Measurements from ENCODE around the gene ABCA3. TPM values are rescaled to one million over a fixed set of nuclear protein-coding genes. Genes with fewer than 3 reads are reported as not detected.

ABCA3 gene
- total RNA-seq, 1 donor from 2014 or later, result 32.1 TPM

- peaks cover 3% of the 10 kb centered on the region for H3K27me3 ChIP-seq (ENCODE audit: control insufficient read depth, insufficient read depth, low read length)
Observed at GRCh38 chr16:2362218-2362617, 21.7 kb upstream of the ABCA3 start.

GRCh38 chr16:2361129-2361528 is 20.6 kb upstream of the ABCA3 start:
- DNase-seq (ENCODE audit: low read depth), result no peak
- no peaks in the 10 kb centered on the region for H3K36me3 ChIP-seq (ENCODE audit: control insufficient read depth, insufficient read depth, low read length)
- TF ChIP-seq CTCF (IDR thresholded peaks at IDR 0.05; ENCODE audit: insufficient read depth, low read length, poor library complexity, severe bottlenecking), result no peak
- no peak overlapping the region for H3K4me3 ChIP-seq (ENCODE audit: low read depth, low read length)
- H3K27me3 ChIP-seq (ENCODE audit: control insufficient read depth, insufficient read depth, low read length), result peaks cover 3% of the 10 kb centered on the region

More at GRCh38 chr16:2362218-2362617, 21.7 kb upstream of the ABCA3 start:
- Histone ChIP-seq H3K36me3 (ENCODE audit: control insufficient read depth, insufficient read depth, low read length) (no peaks in the 10 kb centered on the region), H3K4me3 (ENCODE audit: low read depth, low read length) (no peak overlapping the region)
- no peak for TF ChIP-seq CTCF (IDR thresholded peaks at IDR 0.05; ENCODE audit: insufficient read depth, low read length, poor library complexity, severe bottlenecking)
- DNase-seq (ENCODE audit: low read depth), result no peak

GRCh38 chr16:2359919-2360318 is 19.4 kb upstream of the ABCA3 start:
- no peak for TF ChIP-seq CTCF (IDR thresholded peaks at IDR 0.05; ENCODE audit: insufficient read depth, low read length, poor library complexity, severe bottlenecking)
- Histone ChIP-seq H3K4me3 (ENCODE audit: low read depth, low read length) (no peak overlapping the region), H3K27me3 (ENCODE audit: control insufficient read depth, insufficient read depth, low read length) (peaks cover 3% of the 10 kb centered on the region), H3K36me3 (ENCODE audit: control insufficient read depth, insufficient read depth, low read length) (no peaks in the 10 kb centered on the region)
- no peak for DNase-seq (ENCODE audit: low read depth)

- Histone ChIP-seq H3K36me3 (ENCODE audit: control insufficient read depth, insufficient read depth, low read length) (no peaks in the 10 kb centered on the region), H3K4me3 (ENCODE audit: low read depth, low read length) (no peak overlapping the region), H3K27me3 (ENCODE audit: control insufficient read depth, insufficient read depth, low read length) (peaks cover 3% of the 10 kb centered on the region)
- TF ChIP-seq CTCF (IDR thresholded peaks at IDR 0.05; ENCODE audit: insufficient read depth, low read length, poor library complexity, severe bottlenecking), result no peak
- no peak for DNase-seq (ENCODE audit: low read depth)
Observed at GRCh38 chr16:2358811-2359210, 18.3 kb upstream of the ABCA3 start.

GRCh38 chr16:2357331-2357730 is 16.8 kb upstream of the ABCA3 start:
- H3K27me3 ChIP-seq (ENCODE audit: control insufficient read depth, insufficient read depth, low read length), result peaks cover 3% of the 10 kb centered on the region
- no peak for DNase-seq (ENCODE audit: low read depth)
- no peak for TF ChIP-seq CTCF (IDR thresholded peaks at IDR 0.05; ENCODE audit: insufficient read depth, low read length, poor library complexity, severe bottlenecking)
- H3K4me3 ChIP-seq (ENCODE audit: low read depth, low read length), result no peak overlapping the region
- H3K36me3 ChIP-seq (ENCODE audit: control insufficient read depth, insufficient read depth, low read length), result no peaks in the 10 kb centered on the region

GRCh38 chr16:2350500-2350899 is 10.0 kb upstream of the ABCA3 start:
- no peak for DNase-seq (ENCODE audit: low read depth)
- no peak for TF ChIP-seq CTCF (IDR thresholded peaks at IDR 0.05; ENCODE audit: insufficient read depth, low read length, poor library complexity, severe bottlenecking)
- no peaks in the 10 kb centered on the region for H3K36me3 ChIP-seq (ENCODE audit: control insufficient read depth, insufficient read depth, low read length)
- H3K27me3 ChIP-seq (ENCODE audit: control insufficient read depth, insufficient read depth, low read length), result no peaks in the 10 kb centered on the region
- H3K4me3 ChIP-seq (ENCODE audit: low read depth, low read length), result no peak overlapping the region
